ENCODE data around the gene PJVK. TPM values are rescaled to one million over a fixed set of nuclear protein-coding genes. Genes with fewer than 3 reads are reported as not detected.
"Not testable (repeated sequence)": the region's sequence is repeated elsewhere in the genome, so short reads cannot be mapped to it uniquely, and the experiment has no call there.

The PJVK gene
- total and polyA plus RNA-seq, 2 experiments from 2014 or later, result 1.6 to 2.1 TPM

GRCh38 chr2:178423746-178424145 is 27.4 kb upstream of the PJVK start:
- not testable (repeated sequence) for H3K27ac Mint-ChIP-seq; H3K36me3 ChIP-seq (ENCODE audit: insufficient read depth); H3K9me2 ChIP-seq (ENCODE audit: insufficient read depth); ATAC-seq; H3K27me3 Mint-ChIP-seq (ENCODE audit: insufficient read depth, low read depth, poor library complexity); H3K4me2 ChIP-seq; H4K20me1 ChIP-seq (replicated peaks; ENCODE audit: insufficient read depth); H3K4me1 ChIP-seq (ENCODE audit: insufficient read depth); H3K79me2 ChIP-seq (replicated peaks; ENCODE audit: insufficient read depth); H3K27me3 ChIP-seq (ENCODE audit: insufficient read depth); H3K4me1 Mint-ChIP-seq; H2AFZ ChIP-seq; H3K4me3 Mint-ChIP-seq; H3K27ac ChIP-seq (ENCODE audit: low read depth); H3K4me3 ChIP-seq; DNase-seq (ENCODE audit: low spot score); H3K9me3 Mint-ChIP-seq; H3F3A ChIP-seq (replicated peaks; ENCODE audit: low read depth)
- peaks cover 24% of the 10 kb centered on the region; the same call in 2 of the 3 replicates for H3K36me3 Mint-ChIP-seq (ENCODE audit: low read depth)

GRCh38 chr2:178425255-178425827 is 25.8 kb upstream of the PJVK start:
- no peak for DNase-seq (ENCODE audit: low spot score)
- Histone ChIP-seq H3K27ac (ENCODE audit: low read depth) (no peak overlapping the region), H3F3A (replicated peaks; ENCODE audit: low read depth) (no peaks in the 10 kb centered on the region), H2AFZ (no peak overlapping the region), H3K36me3 (ENCODE audit: insufficient read depth) (no peaks in the 10 kb centered on the region), H3K4me1 (ENCODE audit: insufficient read depth) (no peaks in the 10 kb centered on the region), H3K4me2 (no peak overlapping the region), H3K9me2 (ENCODE audit: insufficient read depth) (no peaks in the 10 kb centered on the region), H3K27me3 (ENCODE audit: insufficient read depth) (no peaks in the 10 kb centered on the region), H4K20me1 (replicated peaks; ENCODE audit: insufficient read depth) (no peaks in the 10 kb centered on the region; the same call in 1 of the 2 replicates), H3K79me2 (replicated peaks; ENCODE audit: insufficient read depth) (no peaks in the 10 kb centered on the region; the same call in none of the 2 replicates), H3K4me3 (no peak overlapping the region)
- H3K4me1 Mint-ChIP-seq, result peaks cover 4% of the 10 kb centered on the region; the same call in 2 of the 3 replicates
- TF ChIP-seq REST (IDR thresholded peaks at IDR 0.05; ENCODE audit: unreplicated experiment), result no peak
- TF ChIP-seq EZH2 (IDR thresholded peaks at IDR 0.05; ENCODE audit: low read depth, unreplicated experiment), result no peak
- no peak for TF ChIP-seq POLR2AphosphoS5 (IDR thresholded peaks at IDR 0.05; ENCODE audit: low read depth)
- TF ChIP-seq JUNB (IDR thresholded peaks at IDR 0.05; ENCODE audit: unreplicated experiment), result no peak
- TF ChIP-seq ZNF462 (CRISPR knock-in tag; IDR thresholded peaks at IDR 0.05), result no peak
- no peak for TF ChIP-seq NANOG (IDR thresholded peaks at IDR 0.05; ENCODE audit: borderline replicate concordance)
- TF ChIP-seq EZH2phosphoT487 (IDR thresholded peaks at IDR 0.05; ENCODE audit: unreplicated experiment), result no peak
- no peak for TF ChIP-seq CREB1 (CRISPR knock-in tag; IDR thresholded peaks at IDR 0.05; ENCODE audit: low read depth)
- no peak for TF ChIP-seq CTCF (conservative IDR thresholded peaks at IDR 0.05; ENCODE audit: low read depth in 2 of 2)
- no peak for TF ChIP-seq ZNF331 (CRISPR knock-in tag; IDR thresholded peaks at IDR 0.05; ENCODE audit: low read depth)
- TF ChIP-seq ZNF114 (CRISPR knock-in tag; IDR thresholded peaks at IDR 0.05), result no peak
- H3K27me3 Mint-ChIP-seq (ENCODE audit: insufficient read depth, low read depth, poor library complexity), result peaks cover 2% of the 10 kb centered on the region
- ATAC-seq, result no peak
- peaks cover 29% of the 10 kb centered on the region for H3K36me3 Mint-ChIP-seq (ENCODE audit: low read depth)
- no peak overlapping the region for H3K4me3 Mint-ChIP-seq
- peaks cover 7% of the 10 kb centered on the region; the same call in 1 of the 3 replicates for H3K9me3 Mint-ChIP-seq
- H3K27ac Mint-ChIP-seq, result no peak overlapping the region

All from GM23338 (cell line).